Mesothelial cell of epicardium (in vitro differentiated cells): ENCODE data around the gene TUBD1. TPM values are rescaled to one million over a fixed set of nuclear protein-coding genes. Genes with fewer than 3 reads are reported as not detected.

ENCODE experiments used
- DNase-seq, 2 experiments: peaks; one replicate each; pipeline ENCODE4 v3.0.0; 2021; ENCODE audit warnings: low spot score in 2 of 2; ENCODE audit not compliant: unreplicated experiment in 2 of 2
- H3K27ac Mint-ChIP-seq: 2 replicates; pipeline ENCODE4 v1.8.0; 2021; ENCODE audit warnings: mixed read lengths
- H3K27me3 Mint-ChIP-seq: 2 replicates; pipeline ENCODE4 v1.8.0; 2021; ENCODE audit warnings: low read depth, mixed read lengths
- H3K36me3 Mint-ChIP-seq: 2 replicates; pipeline ENCODE4 v1.8.0; 2021; ENCODE audit warnings: mixed read lengths
- H3K4me1 Mint-ChIP-seq: 2 replicates; pipeline ENCODE4 v1.8.0; 2021; ENCODE audit warnings: mixed read lengths
- H3K4me3 Mint-ChIP-seq: 2 replicates; pipeline ENCODE4 v1.8.0; 2021; ENCODE audit warnings: mild to moderate bottlenecking, moderate library complexity, mixed read lengths
- H3K9me3 Mint-ChIP-seq: 2 replicates; pipeline ENCODE4 v1.8.0; 2021; ENCODE audit warnings: mixed read lengths
- total RNA-seq: library from RNA; stranded (reverse); gene quantifications from 3 replicates; pipeline ENCODE4 v1.2.1, GENCODE V29; 2021
- TF ChIP-seq, protein P1 (sequence below): fragments of 200-600 bp; sonication (generic); IDR thresholded peaks from one replicate; pipeline ENCODE4 v1.5.0; 2021; ENCODE audit warnings: antibody characterized with exemption; ENCODE audit not compliant: unreplicated experiment

Gene TUBD1
- total RNA-seq, 1 donor from 2014 or later, result 13.0 TPM

DNA sequence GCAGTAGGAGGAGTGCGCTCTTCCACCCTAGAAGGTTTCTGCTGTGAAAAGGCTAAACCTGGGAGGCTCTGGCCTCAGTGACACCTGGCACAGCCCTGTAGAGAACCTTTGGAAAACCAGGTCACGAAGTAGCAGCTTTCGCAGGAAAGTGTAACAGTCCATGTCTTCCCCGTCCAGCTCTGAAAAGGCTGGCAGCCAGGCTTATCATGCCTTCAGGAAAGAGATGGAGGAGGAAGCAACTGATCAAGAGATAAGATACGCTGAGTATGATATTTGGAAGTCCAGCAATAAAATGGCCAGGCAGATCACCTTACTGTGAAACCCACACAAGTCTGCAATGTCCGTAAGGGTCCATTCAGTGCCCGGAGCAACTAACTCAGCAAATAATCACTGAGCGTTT, 22.3 kb downstream of the TUBD1 start:
- peaks cover 15% of the 10 kb centered on the region for H3K36me3 Mint-ChIP-seq
- no peak for DNase-seq
- no peaks in the 10 kb centered on the region for H3K9me3 Mint-ChIP-seq
- H3K27ac Mint-ChIP-seq, result peak overlapping the region; percentile 19
- no peak overlapping the region for H3K4me3 Mint-ChIP-seq
- no peaks in the 10 kb centered on the region for H3K27me3 Mint-ChIP-seq
- TF ChIP-seq, protein P1, sequence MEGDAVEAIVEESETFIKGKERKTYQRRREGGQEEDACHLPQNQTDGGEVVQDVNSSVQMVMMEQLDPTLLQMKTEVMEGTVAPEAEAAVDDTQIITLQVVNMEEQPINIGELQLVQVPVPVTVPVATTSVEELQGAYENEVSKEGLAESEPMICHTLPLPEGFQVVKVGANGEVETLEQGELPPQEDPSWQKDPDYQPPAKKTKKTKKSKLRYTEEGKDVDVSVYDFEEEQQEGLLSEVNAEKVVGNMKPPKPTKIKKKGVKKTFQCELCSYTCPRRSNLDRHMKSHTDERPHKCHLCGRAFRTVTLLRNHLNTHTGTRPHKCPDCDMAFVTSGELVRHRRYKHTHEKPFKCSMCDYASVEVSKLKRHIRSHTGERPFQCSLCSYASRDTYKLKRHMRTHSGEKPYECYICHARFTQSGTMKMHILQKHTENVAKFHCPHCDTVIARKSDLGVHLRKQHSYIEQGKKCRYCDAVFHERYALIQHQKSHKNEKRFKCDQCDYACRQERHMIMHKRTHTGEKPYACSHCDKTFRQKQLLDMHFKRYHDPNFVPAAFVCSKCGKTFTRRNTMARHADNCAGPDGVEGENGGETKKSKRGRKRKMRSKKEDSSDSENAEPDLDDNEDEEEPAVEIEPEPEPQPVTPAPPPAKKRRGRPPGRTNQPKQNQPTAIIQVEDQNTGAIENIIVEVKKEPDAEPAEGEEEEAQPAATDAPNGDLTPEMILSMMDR, result no peak
- peaks cover 8% of the 10 kb centered on the region for H3K4me1 Mint-ChIP-seq

DNA sequence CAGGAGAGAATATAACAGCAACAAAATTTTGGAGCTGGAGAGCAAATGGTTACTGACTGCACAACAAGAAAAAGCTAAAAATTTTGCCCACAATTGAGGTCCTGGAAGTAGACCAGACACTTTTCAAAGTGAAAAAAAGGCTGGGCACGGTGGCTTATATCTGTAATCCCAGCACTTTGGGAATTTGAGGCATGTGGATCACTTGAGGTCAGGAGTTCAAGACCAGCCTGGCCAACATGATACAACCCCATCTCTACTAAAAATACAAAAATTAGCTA, 22.9 kb downstream of the TUBD1 start:
- DNase-seq, result no peak
- no peaks in the 10 kb centered on the region for H3K9me3 Mint-ChIP-seq
- H3K36me3 Mint-ChIP-seq, result peaks cover 15% of the 10 kb centered on the region
- H3K27me3 Mint-ChIP-seq, result no peaks in the 10 kb centered on the region
- H3K27ac Mint-ChIP-seq, result no peak overlapping the region
- peaks cover 8% of the 10 kb centered on the region for H3K4me1 Mint-ChIP-seq
- no peak overlapping the region for H3K4me3 Mint-ChIP-seq
- TF ChIP-seq, protein P1, result no peak

DNA sequence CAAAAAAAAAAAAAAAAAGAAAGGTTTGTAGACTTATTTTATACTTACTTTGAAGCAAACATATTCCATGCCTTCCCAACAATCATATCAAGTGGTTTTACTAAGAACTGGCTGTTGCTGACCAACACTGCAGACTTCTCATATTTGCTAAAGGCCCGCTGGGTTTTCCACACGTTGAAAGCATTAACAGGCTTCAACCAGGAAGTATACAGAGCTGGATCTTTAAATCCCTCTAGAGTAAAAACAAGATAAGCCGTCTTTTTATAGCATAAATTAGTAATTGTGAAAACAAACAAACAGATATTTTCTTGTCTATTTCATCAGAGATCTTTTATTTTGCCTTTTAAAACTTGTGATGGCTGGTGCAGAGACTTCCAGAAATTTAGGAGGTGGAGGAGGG, 29.1 kb downstream of the TUBD1 start:
- Mint-ChIP-seq H3K27ac (no peak overlapping the region), H3K9me3 (no peaks in the 10 kb centered on the region)

DNA sequence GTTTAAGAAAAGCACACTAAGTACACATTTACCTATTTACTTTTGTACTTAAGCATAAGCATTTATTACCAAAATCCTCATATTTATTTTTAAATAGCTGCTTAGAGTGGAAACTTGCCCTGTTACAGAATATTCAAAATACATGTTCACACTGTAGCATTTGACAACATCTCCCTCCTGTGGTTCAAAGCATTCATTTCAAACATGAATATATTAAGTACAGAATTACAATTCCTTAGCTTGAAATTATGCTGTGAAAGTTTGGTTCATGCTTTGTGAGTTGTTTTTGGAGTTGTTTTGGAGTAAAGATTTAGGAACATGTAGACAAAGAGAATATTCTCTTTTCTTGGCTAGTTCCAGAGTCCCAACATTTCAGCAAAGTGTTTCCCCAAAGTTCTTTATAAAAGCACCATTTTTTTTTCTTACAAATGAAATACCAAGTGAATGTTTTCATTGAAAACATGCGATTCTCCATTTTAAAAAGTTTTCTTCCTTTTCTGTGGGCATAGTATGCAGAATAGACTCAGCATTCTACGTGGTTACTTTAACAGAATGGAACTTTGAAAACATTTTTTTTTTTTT, 33.2 kb downstream of the TUBD1 start:
- no peaks in the 10 kb centered on the region for H3K9me3 Mint-ChIP-seq
- peaks cover 27% of the 10 kb centered on the region for H3K4me1 Mint-ChIP-seq
- H3K27me3 Mint-ChIP-seq, result no peaks in the 10 kb centered on the region
- TF ChIP-seq, protein P1, result peak; percentile 61
- no peak for DNase-seq
- peak overlapping the region; percentile 85 for H3K27ac Mint-ChIP-seq
- no peak overlapping the region for H3K4me3 Mint-ChIP-seq
- peaks cover 11% of the 10 kb centered on the region for H3K36me3 Mint-ChIP-seq

More for the DNA sequence above, 29.1 kb downstream of the TUBD1 start:
- TF ChIP-seq, protein P1, result no peak
- DNase-seq, result no peak
- Mint-ChIP-seq H3K27me3 (no peaks in the 10 kb centered on the region), H3K36me3 (peaks cover 17% of the 10 kb centered on the region), H3K4me3 (no peak overlapping the region), H3K4me1 (peaks cover 7% of the 10 kb centered on the region)

DNA sequence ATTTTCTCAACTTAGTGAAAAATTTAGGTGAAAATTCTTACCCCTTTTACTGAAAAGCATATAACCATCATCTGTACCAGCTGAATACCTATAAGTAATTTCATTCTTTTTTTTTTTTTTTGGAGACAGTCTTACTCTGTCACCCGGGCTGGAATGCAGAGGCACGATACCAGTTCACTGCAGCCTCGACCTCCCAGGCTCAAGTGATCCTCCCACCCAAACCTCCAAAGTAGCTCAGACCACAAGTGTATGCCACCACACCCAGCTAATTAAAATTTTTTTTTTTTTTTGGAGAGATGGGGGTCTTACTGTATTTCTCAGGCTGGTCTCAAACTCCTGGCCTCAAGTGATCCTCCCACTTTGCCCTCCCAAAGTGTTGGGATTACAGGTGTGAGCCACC, 33.8 kb downstream of the TUBD1 start:
- Mint-ChIP-seq H3K4me3 (no peak overlapping the region), H3K9me3 (no peaks in the 10 kb centered on the region), H3K27me3 (no peaks in the 10 kb centered on the region), H3K27ac (peak overlapping the region; percentile 85), H3K36me3 (peaks cover 11% of the 10 kb centered on the region), H3K4me1 (peaks cover 27% of the 10 kb centered on the region)
- DNase-seq, result no peak
- TF ChIP-seq, protein P1, result no peak

DNA sequence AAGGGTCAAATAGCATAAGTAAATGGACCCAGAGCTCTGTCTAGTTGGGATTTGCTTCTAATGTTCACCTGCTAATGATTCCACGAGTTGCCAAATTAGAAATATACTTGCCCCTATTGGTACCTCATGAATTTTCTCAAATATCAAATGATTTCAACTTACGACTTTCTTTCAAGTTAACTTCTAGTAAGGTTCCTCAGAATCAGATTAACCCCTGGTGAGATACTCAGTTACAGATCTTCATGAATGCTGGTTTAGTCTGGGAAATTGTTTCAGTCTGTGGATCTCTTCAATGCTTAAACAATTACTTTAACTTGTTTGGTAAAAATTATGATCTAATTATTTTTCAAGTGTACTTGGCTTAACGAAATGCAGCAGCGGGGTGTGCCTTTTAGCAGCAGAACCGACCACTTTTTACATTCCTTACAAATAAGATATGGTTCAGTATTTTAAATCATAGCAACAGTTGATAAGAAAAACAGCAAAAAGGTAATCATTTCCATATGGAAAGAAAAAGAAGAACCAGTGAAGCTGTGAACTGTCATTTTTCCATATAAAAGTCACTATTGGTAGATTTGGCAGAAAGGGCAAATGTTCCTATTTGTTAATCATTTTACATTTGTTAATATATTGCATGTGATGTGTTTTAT, 34.5 kb downstream of the TUBD1 start:
- Mint-ChIP-seq H3K4me1 (peaks cover 30% of the 10 kb centered on the region), H3K27ac (peak overlapping the region; percentile 85), H3K4me3 (no peak overlapping the region), H3K9me3 (no peaks in the 10 kb centered on the region), H3K36me3 (peaks cover 8% of the 10 kb centered on the region), H3K27me3 (no peaks in the 10 kb centered on the region)
- TF ChIP-seq, protein P1, result no peak
- DNase-seq, result no peak
